Fibroblast of peridontal ligament (primary cell): ENCODE results near the gene CDH2.

Experiments used
- DNase-seq: peaks from one replicate; pipeline ENCODE4 v3.0.0-alpha.2; 2010; ENCODE audit errors: extremely low read depth

Gene CDH2

GRCh38 chr18:28168725-28169124 is 8.2 kb downstream of the CDH2 start:
- DNase-seq: no peak

- DNase-seq: no peak
Measured at GRCh38 chr18:28167835-28168349, 9.0 kb downstream of the CDH2 start.

- no peak for DNase-seq
Measured at GRCh38 chr18:28164771-28165483, 12.0 kb downstream of the CDH2 start.

GRCh38 chr18:28163201-28163775 is 13.6 kb downstream of the CDH2 start:
- peak; percentile 51 for DNase-seq

- DNase-seq: no peak
Measured at GRCh38 chr18:28161608-28162599, 15.0 kb downstream of the CDH2 start.

- no peak for DNase-seq
Measured at GRCh38 chr18:28159055-28159454, 17.9 kb downstream of the CDH2 start.

GRCh38 chr18:28158083-28158581 is 18.8 kb downstream of the CDH2 start:
- DNase-seq: peak; percentile 83

DNA sequence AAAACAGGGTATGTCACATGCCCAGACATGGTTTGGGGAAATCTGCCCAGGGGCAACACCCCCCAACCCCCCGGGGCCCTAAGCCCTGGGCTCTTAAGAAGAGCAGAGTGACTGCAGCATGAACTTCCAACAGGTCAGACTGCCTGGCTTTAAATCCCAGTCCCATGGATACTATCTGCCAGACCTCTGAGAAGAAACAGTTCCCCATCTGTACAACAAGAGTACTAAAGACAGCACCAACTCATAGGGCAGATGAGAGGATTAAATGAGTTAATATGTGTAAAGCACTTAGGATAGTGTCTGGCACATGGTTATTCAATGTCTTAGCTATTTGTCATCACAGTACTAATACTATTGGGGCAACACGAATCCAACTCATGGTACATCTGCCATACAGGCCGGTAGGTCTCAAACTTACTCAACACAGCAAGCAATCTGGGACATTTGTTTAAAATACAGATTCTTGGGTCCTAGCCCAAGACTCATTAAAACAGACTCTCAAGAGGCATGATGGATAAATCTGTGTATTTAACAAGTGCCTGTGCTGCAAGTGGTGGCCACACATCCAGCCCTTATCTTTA is 23.4 kb downstream of the CDH2 start:
- peak; percentile 50 for DNase-seq

GRCh38 chr18:28152754-28153153 is 24.2 kb downstream of the CDH2 start:
- no peak for DNase-seq

DNA sequence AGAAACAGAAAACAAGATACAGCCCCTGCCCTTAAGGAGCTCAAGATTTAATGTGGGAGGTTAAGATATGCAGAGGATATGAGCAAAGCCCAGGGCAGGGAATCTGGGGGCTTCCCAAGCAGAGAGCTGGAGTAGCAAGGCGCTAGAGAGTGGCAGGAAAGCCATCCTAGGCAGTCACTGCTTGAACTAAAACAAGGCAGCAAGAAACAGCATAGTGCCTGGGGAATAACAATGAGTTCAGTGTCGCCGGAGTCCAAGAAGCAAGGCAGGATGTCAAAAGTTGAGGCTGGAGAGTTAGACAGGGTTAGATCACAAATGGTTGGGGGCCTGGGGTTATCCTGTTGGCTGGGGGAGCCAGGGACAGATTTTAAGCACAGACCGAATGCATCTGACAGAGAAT is 24.6 kb downstream of the CDH2 start:
- DNase-seq: no peak

- no peak for DNase-seq
Measured at GRCh38 chr18:28151434-28151833, 25.5 kb downstream of the CDH2 start.

DNA sequence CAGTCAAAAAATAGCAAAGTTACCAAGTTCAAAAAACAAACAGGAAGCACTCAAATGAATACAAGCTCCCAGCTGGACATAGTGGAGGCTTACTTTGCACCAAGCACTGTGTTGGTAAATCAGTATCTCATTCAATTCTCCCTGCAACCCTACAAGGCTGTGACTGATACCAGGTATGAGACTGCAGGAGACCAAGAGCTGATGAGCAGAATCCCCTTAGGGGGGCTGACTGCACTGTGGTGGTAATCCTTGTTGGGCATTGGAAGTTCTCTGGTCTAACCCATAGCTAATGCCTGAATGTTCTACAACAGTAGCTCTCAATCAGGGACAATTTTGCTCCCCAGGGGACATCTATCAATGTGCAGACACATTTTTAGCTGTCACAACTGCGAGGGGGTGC is 26.0 kb downstream of the CDH2 start:
- no peak for DNase-seq

DNA sequence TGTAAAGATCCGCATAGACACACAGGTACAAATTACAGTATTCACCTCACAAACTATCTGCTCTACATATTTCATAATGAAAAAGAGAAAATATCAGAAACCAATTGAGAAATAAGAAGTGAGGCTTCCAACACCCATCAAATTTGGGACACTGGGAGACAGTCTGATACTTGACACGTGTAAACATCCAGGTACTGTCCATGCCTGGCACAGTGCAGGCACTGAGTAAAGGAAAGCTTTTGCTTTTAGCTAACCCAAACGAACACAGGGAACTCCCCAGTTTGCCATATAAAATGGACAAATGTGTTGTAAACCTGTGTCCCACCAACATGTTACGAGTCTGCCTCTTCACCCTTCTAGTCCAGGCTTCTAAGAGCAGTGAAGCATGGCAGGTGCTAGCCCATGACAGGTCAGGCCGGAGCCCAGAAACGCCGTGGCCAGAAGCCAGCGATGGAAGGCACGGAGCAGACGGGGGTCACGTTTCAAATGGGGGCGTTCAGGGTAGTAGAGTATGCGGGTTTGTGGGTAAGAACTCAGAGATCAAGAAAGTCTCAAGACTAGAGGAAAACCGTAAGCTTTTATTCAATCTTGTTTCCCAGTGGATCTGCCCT is 27.0 kb downstream of the CDH2 start:
- no peak for DNase-seq

DNA sequence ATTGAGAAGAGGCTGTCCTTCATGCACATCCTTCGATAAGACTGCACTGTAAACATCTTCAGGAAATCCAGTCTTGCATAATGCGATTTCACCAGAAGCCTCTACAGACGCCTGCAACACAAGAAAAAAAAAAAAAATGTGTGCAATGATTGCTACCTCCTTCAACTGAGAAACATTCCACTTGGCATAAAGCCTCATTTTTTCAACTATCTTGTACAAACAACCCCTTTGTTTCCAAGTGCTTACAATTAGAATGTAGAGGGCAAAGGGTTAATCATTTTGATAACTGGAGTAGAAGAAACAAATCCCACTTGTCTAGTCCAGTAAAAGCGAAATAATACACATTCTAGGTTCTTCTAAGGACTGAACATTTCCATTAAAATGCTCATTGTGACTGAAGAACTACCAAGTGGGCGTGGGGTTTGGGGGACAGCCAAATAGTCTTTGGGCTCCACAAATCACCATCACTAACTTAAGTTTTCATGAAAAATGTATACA is 29.2 kb downstream of the CDH2 start:
- DNase-seq: peak; percentile 51

GRCh38 chr18:28143725-28144124 is 33.2 kb downstream of the CDH2 start:
- no peak for DNase-seq

DNA sequence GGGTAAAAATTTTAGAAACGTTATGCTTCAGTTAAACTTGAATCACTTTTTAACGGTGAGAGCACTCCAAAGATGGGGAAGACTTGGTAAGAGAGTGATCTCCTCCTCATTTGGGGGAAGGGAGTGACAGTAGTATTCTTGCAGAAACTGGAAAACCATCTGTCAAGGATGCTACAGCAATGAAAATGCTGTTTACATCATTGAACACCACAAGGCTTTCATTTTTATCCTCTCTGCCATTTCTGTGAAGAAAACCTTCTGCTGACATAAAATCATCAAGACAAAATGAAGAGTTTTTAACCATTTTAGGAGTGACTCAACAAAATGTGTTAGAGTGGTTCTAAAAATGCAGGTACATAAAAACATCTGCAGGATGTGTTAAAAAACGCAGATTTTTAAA is 38.1 kb downstream of the CDH2 start:
- no peak for DNase-seq

GRCh38 chr18:28136071-28136470 is 40.9 kb downstream of the CDH2 start:
- DNase-seq: no peak

GRCh38 chr18:28134774-28135173 is 42.2 kb downstream of the CDH2 start:
- no peak for DNase-seq

GRCh38 chr18:28132084-28132483 is 44.8 kb downstream of the CDH2 start:
- DNase-seq: no peak

DNA sequence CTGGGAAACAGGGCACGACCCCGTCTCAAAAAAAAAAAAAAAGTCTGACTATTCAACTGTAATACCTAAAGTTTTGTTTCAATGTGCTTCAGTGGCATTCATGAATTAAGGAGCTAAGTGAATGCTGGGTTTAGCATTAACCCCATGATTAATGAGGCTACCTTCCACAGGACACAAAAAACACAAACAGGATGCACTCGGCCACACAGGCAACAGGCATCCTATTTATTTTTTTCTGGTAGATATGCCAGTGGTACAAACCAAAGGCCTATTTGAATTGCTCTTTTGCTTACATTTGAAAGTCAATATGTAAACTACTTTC is 48.3 kb downstream of the CDH2 start:
- DNase-seq: no peak
